ENCODE results near the gene SLC39A8.

SLC39A8 gene

DNA sequence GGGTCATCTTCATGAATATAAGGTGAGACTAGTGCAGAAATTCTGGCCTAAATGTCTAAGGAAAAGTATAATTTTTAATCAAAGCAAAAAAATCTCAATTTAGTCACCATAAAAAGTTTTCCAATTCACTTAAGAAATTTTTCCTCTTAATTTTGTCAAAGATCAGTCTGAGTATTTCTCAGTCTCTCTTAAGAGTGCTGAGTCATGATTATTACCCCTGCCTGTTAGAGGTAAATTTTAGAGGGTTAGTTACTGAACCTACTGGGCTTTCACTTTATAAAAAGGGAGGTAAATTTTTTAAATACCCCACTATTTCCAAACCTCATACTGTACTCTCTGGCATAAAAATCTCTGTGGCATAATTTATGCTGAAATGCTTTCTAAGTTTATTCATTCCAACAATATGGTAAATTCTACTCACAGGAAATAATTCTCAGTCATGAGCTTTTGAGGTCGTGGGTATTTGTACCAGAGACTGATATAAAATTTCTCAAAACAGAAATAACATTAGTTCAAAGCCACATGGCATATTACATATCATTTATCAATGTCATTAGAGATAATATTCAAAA, 122.4 kb downstream of the SLC39A8 start:
- no peak for DNase-seq

DNA sequence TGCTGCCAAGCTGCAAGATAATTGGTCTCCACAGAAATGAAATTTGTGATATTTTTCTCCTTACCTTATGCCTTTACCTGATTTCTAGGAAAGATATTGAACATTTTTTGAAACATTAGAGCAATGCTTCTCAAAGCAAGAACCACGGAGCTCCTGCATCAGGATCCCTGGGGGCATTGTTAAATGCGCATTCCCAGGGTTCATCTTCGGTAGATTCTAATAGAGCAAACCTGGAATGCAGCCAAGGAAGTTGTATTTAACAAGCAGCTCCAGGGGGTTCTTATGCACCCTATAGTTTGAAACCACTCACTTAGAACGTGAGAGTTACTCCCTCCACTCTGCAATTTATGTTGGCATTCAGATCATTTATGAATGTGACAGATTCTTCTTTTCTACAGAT, 126.2 kb downstream of the SLC39A8 start:
- no peak for DNase-seq

DNA sequence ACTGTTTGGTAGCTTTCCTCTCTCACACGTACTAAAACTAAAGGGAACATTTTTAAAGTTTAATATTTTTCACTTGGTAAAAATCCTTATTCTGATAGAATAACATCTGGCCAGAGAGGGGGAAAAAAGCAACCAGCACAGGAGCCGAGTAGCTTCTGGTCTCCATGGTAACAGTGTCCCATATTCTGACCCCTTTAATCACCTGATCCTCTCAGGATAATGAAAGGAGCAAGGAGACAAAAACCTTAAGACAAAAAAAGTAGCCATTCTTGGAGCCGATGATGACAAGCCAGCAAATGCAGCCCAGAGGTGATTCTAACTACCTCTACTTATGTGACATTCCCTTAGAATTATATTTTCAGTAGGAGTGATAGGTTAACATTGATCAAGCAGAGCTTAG, 126.6 kb downstream of the SLC39A8 start:
- no peak for DNase-seq

DNA sequence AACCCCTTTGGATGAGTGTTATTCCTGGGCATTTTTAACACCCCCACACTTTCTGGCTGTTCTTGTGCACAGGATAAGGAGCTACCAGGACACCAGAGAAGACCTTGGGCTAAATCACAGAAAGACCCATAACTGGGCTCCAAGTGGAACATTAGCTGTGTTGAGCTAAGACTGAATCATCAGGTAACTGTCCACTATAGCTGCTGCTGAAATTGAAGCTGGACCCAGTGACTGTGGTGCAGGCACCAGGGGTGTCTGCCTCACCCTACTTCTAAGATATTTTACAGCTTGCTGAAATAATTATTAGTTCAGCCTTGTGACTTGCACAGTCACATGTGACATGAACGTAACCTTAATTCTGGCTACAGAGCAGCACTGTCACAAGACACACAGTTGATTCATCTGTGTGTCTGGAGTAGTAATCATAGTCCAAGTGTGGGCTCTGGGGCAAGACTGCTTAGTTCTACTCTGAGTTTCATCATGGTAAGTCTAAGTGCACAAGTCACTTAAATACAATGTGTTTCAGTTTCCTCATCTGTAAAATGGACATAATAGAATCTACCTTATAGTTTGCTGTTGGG, 127.4 kb downstream of the SLC39A8 start:
- DNase-seq: no peak

DNA sequence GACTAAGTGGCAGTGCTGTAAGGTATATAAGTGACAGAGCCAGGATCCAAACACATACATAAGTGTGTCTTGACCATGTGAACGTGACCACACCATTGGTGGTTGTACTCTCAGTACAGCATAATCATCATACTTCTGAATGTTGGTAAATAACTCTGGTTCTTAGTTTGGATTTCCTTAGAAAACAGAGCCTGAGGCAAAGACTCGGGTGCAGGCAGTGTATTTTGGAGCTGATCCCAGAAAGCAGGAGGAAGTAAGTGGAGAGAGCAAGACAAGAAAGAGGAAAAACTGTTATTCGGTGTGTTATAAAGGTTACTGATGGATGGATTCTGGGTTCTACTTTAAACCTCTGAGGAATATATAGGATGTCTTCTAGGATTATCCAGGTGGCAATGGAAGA, 127.9 kb downstream of the SLC39A8 start:
- DNase-seq: no peak

DNA sequence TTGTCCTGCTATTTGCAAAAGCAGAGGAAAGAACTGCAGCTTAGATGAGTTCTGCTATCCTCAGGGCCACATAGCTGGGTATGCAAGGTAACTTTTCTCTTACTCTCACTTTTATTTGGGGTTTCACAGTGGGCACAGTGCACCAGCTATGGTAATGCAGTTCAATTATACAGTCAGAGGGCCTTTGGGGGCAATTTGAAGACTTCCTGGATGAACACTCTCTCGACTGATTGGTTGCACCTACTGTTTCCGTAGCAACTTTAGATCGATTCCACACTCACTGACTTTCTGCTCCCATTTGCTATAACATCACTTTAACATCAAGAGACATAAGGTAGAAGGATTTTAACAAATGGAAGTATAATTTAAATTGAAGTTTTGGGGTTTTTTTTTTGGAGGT, 128.6 kb downstream of the SLC39A8 start:
- DNase-seq: no peak

DNA sequence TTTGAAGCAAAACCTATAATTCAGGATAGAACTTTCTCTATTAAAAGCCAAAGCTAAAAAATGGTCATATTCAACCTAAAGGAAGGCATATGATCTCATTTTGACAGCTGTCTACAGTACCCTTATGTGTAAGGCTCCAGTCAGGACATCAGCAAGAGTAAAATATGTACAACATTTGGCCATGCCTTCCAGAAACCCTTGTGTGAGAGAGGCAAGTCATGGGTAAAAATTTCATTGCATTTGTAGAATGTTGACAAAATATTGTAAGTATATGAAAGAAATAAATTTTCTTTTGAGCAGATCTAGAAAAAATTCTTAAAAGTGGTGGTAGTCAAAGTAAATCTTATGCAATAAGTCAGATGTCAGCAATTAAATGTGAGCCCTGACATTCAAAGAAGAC, 132.3 kb downstream of the SLC39A8 start:
- no peak for DNase-seq
